Small intestine (tissue), 7 donors: ENCODE results near the gene FAM83C. TPM values are rescaled to one million over a fixed set of nuclear protein-coding genes. Genes with fewer than 3 reads are reported as not detected.

ENCODE experiments used
- DNase-seq, 2 donors: peaks; one replicate each; pipeline versions ENCODE4 v3.0.0 to v3.0.0-alpha.2; 2013
- FAIRE-seq: peaks from 2 replicates; lab custom pipeline; 2012; peaks lifted over from hg19 to GRCh38; lab: Jason Lieb, UNC
- H3K27ac ChIP-seq, 3 donors: one replicate each; pipeline ENCODE4 v1.5.1; 2013; ENCODE audit warnings: low read length in 2 of 3, mild to moderate bottlenecking in 2 of 3, control low read depth in 1 of 3, inconsistent platforms in 1 of 3, low read depth in 1 of 3, moderate library complexity in 1 of 3
- H3K27me3 ChIP-seq, 3 donors: one replicate each; pipeline ENCODE4 v1.6.1; 2013; ENCODE audit warnings: low read length in 3 of 3, inconsistent platforms in 1 of 3; ENCODE audit not compliant: control insufficient read depth in 3 of 3, insufficient read depth in 3 of 3
- H3K36me3 ChIP-seq, 3 donors: one replicate each; pipeline ENCODE4 v1.6.1; 2013; ENCODE audit warnings: low read length in 3 of 3, inconsistent platforms in 1 of 3, low read depth in 1 of 3, mild to moderate bottlenecking in 1 of 3, moderate library complexity in 1 of 3; ENCODE audit not compliant: control insufficient read depth in 3 of 3, insufficient read depth in 2 of 3
- H3K4me1 ChIP-seq, 3 donors: one replicate each; pipeline ENCODE4 v1.6.1; 2013; ENCODE audit warnings: low read length in 2 of 3, inconsistent platforms in 1 of 3, low read depth in 1 of 3, mild to moderate bottlenecking in 1 of 3, moderate library complexity in 1 of 3; ENCODE audit not compliant: control insufficient read depth in 3 of 3, insufficient read depth in 2 of 3
- H3K4me3 ChIP-seq, 3 donors: one replicate each; pipeline ENCODE4 v1.5.1; 2013; ENCODE audit warnings: low read length in 3 of 3, control low read depth in 1 of 3, inconsistent platforms in 1 of 3, low read depth in 1 of 3, mild to moderate bottlenecking in 1 of 3, moderate library complexity in 1 of 3
- H3K9me3 ChIP-seq, 2 donors: one replicate each; pipeline ENCODE4 v1.6.1; 2013; ENCODE audit warnings: low read depth in 1 of 2, low read length in 1 of 2; ENCODE audit not compliant: control insufficient read depth in 2 of 2, insufficient read depth in 1 of 2
- WGBS, 3 donors: extraction: QIAGEN DNeasy Blood & Tissue Kit; methylation state at CpG; one replicate each; pipeline ENCODE4 v1.1.7; 2013; 5-methylcytosine and 5-hydroxymethylcytosine counted together
- polyA plus RNA-seq, 4 donors: library from polyadenylated mRNA; stranded (reverse) in 3 of 4; unstranded in 1 of 4; fragments of 200-250 nt in 3 of 4; fragments of 120-200 nt in 1 of 4; gene quantifications; one replicate each; pipeline versions ENCODE4 v1.2.1 to v1.2.3, GENCODE V29; 2013
- donor health status: healthy with polysubstance abuse.
- donor health status: control.
- donor health status: control.
- donor health status: Bipolar disorder and iron deficiency.
- donor health status: healthy.

Gene FAM83C
- polyA plus RNA-seq, 4 donors = 0.04 to 0.27 TPM; not detected in 2

DNA sequence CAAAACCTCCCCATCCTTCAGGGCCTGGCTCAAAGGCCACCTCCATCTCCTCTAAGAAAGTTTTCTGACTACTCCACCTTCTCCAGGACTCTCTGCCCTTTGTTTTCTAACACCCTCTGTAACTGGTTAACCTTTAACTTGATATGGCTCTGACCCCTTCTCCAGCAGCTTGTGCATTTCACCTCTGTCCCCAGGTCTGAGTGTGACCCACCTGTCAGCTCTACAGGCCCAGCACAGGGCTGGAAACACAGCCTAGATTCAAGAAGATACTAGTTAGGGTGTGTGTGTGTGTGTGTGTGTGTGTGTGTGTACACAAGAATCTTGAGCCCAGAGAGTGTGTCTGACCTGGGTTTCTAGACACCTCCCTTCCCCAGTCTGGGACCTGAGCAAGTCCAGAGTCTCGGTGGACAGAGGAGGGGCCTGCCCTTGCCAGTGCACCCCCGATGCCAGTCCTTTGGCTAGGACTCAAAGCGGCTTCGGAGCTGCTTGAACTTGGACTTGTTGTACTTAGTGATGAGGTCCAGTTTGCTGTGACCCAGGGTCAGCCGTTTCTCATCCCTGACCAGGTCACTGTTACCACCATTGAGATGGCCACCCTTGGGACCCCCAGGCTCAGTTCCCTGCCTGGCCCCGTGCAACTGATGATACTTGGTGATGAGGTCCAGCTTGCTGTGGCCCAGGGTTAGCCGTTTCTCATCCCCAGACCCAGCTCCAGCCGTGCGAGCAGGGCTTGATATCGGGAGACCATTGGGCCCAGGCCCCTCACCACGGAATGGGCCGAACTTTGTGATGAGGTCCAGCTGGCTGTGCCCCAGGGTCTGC, 5.9 kb downstream of the FAM83C start:
- no peaks in the 10 kb centered on the region for H3K27me3 ChIP-seq
- DNase-seq = peak; percentile 84 to 89
- H3K36me3 ChIP-seq = peaks cover 0 to 20% (median 0%) of the 10 kb centered on the region in 3 donors
- H3K9me3 ChIP-seq = no peaks in the 10 kb centered on the region
- peaks cover 5 to 35% (median 13%) of the 10 kb centered on the region in 3 donors for H3K4me1 ChIP-seq
- H3K27ac ChIP-seq = peak overlapping the region; percentile 18 to 87 (median 86)
- no peak for FAIRE-seq
- WGBS, 3 donors = 57 to 81% (median 71%) methylated on average over 12 of the region's 12 CpGs
- H3K4me3 ChIP-seq = no peak overlapping the region

DNA sequence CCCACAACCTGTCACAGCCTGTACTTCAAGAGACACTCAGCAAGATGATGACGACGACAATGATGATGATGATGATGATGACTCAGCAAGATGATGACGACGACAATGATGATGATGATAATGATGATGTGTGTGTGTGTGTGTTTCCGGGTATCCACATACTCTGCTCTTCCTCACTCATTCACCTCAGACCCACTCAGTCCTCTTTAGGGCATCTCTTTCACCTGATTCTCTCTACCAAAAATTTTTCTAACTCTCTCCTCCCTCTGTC, 6.5 kb downstream of the FAM83C start:
- Histone ChIP-seq H3K4me3 (no peak overlapping the region), H3K27ac (peak overlapping the region; percentile 18 to 87 (median 86))

DNA sequence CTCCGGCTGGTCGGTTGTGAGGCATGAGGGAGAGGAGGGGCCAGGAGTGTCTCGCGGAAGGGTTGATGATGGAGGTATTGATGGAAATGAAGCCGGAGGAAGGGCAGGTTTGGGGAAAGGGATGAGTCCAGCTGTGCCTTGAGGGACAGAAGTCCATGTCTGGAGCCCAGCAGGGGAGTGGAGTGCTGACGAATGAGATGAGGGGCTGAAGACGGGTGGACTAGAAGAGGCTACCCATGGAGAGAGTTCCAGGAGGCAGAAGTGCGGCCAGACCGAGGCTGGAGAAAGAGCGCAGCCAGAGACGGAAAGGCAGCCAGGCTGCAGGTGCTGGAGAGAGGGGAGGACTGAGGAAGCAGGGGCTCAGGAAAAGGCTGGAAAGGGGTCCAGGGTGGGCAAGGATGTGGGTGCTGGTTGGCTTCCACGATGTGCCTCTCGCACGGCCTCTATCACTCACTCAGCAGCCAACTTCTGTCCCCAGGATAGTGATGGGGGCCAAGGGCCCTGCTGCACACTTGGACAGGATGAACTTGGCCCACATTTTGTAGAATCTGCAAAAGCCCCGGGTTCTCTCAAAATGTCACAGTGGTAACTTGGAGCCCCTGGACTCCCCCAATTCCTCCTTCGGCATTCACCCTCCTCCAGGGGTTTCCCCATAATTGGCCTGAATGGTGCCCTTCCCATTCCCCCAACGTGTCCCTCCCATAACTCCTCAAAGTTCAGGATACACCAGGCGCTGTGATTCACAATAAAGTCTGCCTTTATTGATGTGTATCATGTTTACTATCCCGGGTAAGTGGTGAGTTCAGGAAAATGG, 7.0 kb downstream of the FAM83C start:
- Histone ChIP-seq H3K36me3 (peaks cover 0 to 29% (median 7%) of the 10 kb centered on the region in 3 donors), H3K27ac (peak overlapping the region; percentile 80 to 87 (median 86)), H3K4me1 (peaks cover 5 to 35% (median 13%) of the 10 kb centered on the region in 3 donors), H3K27me3 (no peaks in the 10 kb centered on the region), H3K9me3 (no peaks in the 10 kb centered on the region), H3K4me3 (peak overlapping the region; percentile 90 to 99 (median 97))
- WGBS, 3 donors = 32 to 48% (median 43%) methylated on average over 19 of the region's 19 CpGs
- no peak for DNase-seq
- FAIRE-seq = no peak

More for the DNA sequence above, 6.5 kb downstream of the FAM83C start:
- Histone ChIP-seq H3K9me3 (no peaks in the 10 kb centered on the region), H3K27me3 (no peaks in the 10 kb centered on the region), H3K36me3 (peaks cover 0 to 25% (median 1%) of the 10 kb centered on the region in 3 donors), H3K4me1 (peaks cover 5 to 35% (median 13%) of the 10 kb centered on the region in 3 donors)
- DNase-seq (peak in 1 of 2 donors; percentile 59), FAIRE-seq (no peak)
- 18 to 62% (median 21%) methylated on average over 5 of the region's 5 CpGs for WGBS, 3 donors

DNA sequence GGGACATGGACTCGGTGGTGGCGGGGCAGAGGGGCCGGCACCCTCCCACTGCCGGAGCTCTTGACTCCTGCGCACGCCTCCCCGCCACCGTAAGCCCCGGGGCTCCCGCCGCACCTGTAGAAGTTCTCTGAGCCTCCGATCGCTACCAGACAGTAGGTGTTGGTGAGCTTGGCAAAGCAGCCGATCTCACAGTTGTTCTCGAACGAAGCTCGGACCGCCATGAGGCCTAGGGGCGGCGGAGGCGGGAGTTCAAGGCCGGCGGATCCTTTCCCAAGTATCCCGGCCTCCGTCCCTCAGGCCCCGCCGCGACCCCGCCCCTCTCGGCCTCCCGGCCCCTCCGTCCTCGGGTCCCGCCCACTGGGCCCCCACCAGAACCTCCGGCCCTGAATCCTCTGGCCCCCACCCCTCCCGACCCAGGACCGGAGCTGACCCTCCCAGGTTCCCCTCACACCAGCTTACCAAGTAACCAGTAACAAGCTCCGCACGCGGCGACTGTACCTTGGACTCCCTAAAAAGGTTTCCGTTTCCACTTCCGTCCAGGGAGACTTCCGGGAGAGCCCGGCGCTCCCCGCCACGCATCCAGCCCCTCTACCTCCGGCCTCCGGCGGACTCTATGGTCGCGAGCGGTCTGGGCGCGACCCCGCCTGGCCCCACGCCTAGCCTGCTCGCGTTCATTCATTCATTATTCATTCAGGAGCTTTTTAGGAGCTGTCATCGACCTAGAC, 7.8 kb downstream of the FAM83C start, which contains the start of gene EIF6:
EIF6 (minus strand) TSS at position 506 of the 725 bp plus-strand sequence; CDS start at position 221, 285 bp downstream.
- Histone ChIP-seq H3K4me1 (peaks cover 5 to 35% (median 13%) of the 10 kb centered on the region in 3 donors), H3K9me3 (no peaks in the 10 kb centered on the region), H3K27ac (peak within 1 kb of the TSS; percentile 80 to 87 (median 86)), H3K27me3 (no peaks in the 10 kb centered on the region), H3K4me3 (peak within 1 kb of the TSS; percentile 90 to 99 (median 97)), H3K36me3 (peaks cover 7 to 37% (median 11%) of the 10 kb centered on the region in 3 donors)
- DNase-seq (peak; percentile 93 to 97), FAIRE-seq (no peak)
- WGBS, 3 donors = 0 to 1% (median 0%) methylated on average over 57 to 61 of the region's 61 CpGs

DNA sequence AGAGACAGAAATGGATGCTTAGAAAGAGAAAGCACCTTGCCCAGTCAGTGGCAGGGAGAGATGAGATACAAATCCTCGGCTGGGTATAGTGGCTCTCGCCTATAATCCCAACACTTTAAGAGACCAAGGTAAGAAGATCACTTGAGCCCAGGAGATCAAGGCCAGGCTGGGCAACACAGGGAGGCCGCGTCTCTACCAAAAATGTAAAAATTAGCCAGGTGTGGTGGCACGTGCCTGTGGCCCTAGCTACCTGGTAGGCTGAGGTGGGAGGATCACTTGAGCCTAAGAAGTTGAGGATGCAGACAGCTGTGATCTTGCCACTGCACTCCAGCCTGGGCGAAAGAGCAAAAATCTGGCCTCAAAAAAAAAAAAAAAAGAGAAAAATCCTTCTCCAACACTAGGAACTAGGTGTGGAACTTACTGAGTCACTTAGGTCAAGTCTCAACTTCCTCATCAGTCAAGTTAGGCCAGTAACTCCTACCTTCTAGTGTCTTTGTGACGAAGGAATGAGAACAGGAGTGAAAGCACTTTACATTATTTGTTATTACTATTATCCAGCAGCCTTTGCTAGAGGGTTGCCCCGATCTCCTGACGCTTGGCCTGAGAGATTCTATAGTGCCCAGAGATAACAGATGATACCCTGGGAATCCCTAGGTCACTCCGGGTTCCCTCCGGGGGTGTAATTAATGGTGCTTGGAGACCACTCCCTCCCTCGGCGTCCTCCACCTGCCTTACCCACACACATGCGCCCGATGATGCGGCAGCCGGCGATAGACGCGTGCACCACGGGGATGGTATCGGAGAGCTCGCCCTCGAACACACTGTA, 8.6 kb downstream of the FAM83C start:
- peak overlapping the region; percentile 80 to 87 (median 86) for H3K27ac ChIP-seq
- peaks cover 5 to 35% (median 13%) of the 10 kb centered on the region in 3 donors for H3K4me1 ChIP-seq
- H3K9me3 ChIP-seq = no peaks in the 10 kb centered on the region
- H3K4me3 ChIP-seq = peak overlapping the region; percentile 90 to 99 (median 97)
- peak in 1 of 2 donors; percentile 56 for DNase-seq
- 6 to 16% (median 11%) methylated on average over 24 of the region's 24 CpGs for WGBS, 3 donors
- peaks cover 9 to 45% (median 15%) of the 10 kb centered on the region in 3 donors for H3K36me3 ChIP-seq
- FAIRE-seq = no peak
- no peaks in the 10 kb centered on the region for H3K27me3 ChIP-seq

DNA sequence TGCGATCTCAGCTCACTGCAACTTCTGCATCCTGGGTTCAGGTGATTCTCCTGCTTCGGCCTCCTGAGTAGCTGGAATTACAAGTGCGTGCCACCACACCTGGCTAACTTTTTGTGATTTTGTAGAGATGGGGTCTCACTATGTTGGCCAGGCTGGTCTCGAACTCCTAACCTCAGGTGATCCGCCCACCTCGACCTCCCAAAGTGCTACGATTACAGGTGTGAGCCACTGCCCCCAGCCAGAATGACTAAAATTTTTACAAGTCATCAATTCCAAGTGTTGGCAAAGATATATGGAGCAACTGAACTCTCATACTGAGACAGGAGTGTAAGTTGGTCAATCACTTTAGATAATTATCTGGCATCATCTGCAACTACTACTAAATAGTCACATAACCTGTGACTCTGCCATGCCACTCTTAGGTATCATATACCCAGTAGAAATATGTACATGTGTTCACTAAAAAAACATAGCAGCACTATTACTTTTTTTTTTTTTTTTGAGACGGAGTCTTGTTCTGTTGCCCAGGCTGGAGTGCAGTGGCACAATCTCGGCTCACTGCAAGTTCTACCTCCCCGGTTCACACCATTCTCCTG, 10.6 kb downstream of the FAM83C start:
- no peak for DNase-seq
- 94 to 95% (median 94%) methylated on average over 10 of the region's 10 CpGs for WGBS, 3 donors
- Histone ChIP-seq H3K4me3 (no peak overlapping the region), H3K9me3 (no peaks in the 10 kb centered on the region), H3K27ac (no peak overlapping the region), H3K36me3 (peaks cover 9 to 57% (median 15%) of the 10 kb centered on the region in 3 donors), H3K4me1 (peaks cover 5 to 27% (median 11%) of the 10 kb centered on the region in 3 donors), H3K27me3 (no peaks in the 10 kb centered on the region)
- no peak for FAIRE-seq

DNA sequence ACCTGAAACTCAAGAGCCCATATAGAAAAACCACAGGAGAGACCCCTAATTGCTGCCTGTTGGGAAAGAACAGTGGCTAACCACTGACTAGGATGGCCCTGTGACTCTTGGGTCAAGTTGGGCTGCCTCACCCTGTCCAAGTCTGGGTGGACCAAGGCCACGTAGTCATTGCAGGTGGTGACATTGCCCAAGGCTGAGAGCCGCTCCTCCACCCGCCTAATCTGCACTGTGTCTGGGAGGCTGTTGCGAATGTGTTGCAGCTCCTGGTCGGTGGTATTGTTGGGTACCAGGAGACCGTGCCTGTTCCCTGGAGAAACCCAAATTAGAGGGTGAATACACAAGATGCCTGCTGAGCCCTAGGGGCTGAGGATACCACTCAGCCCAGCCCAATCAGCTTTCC, 11.7 kb downstream of the FAM83C start:
- H3K9me3 ChIP-seq = no peaks in the 10 kb centered on the region
- 93 to 98% (median 96%) methylated on average over 6 of the region's 6 CpGs for WGBS, 3 donors
- peak overlapping the region in 1 of 3 donors; percentile 9 for H3K27ac ChIP-seq
- H3K36me3 ChIP-seq = peaks cover 9 to 68% (median 15%) of the 10 kb centered on the region in 3 donors
- H3K4me3 ChIP-seq = no peak overlapping the region
- no peaks in the 10 kb centered on the region for H3K27me3 ChIP-seq
- DNase-seq (no peak), FAIRE-seq (no peak)
- H3K4me1 ChIP-seq = peaks cover 5 to 22% (median 7%) of the 10 kb centered on the region in 3 donors
